NOMO-1 treated with DMSO at 0.1 percent for 48 hours (cell line): ENCODE results near the gene TSPAN16.
"Not testable (repeated sequence)": the region's sequence is repeated elsewhere in the genome, so short reads cannot be mapped to it uniquely, and the experiment has no call there.

ENCODE experiments used
- DNase-seq: peaks from one replicate; lab custom pipeline; 2025; ENCODE audit not compliant: unreplicated experiment; lab: John Stamatoyannopoulos, UW

TSPAN16 gene

DNA sequence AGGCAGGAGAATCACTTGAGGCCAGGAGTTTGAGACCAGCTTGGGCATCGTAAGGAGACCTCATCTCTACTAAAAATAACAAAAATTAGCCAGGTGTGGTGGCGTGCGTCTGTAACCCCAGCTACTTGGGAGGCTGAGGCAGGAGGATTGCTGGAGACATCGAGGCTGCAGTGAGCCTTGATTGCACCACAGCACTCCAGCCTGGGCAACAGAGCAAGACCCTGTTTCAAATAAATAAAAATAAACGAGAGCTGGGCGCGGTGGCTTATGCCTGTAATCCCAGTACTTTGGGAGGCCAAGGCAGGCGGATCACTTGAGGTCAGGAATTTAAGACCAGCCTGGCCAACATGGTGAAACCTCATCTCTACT, 44.1 kb downstream of the TSPAN16 start:
- DNase-seq, result not testable (repeated sequence)

DNA sequence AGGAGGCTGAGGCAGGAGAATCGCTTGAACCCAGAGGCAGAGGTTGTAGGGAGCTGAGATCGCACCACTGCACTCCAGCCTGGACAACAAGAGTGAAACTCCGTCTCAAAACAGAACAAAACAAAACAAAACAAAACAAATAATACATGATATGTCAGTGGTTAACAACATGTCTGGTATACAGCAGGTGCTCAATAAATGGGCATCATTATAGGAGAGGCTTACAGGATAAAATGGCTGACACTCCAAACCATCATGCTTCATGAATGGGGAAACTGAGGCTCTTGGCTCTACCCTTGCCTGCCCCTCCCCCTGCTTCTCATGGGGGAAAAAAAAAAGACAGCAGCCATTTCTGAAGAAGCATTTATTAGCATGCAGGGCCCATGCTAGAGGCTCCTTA, 46.5 kb downstream of the TSPAN16 start:
- DNase-seq, result no peak

DNA sequence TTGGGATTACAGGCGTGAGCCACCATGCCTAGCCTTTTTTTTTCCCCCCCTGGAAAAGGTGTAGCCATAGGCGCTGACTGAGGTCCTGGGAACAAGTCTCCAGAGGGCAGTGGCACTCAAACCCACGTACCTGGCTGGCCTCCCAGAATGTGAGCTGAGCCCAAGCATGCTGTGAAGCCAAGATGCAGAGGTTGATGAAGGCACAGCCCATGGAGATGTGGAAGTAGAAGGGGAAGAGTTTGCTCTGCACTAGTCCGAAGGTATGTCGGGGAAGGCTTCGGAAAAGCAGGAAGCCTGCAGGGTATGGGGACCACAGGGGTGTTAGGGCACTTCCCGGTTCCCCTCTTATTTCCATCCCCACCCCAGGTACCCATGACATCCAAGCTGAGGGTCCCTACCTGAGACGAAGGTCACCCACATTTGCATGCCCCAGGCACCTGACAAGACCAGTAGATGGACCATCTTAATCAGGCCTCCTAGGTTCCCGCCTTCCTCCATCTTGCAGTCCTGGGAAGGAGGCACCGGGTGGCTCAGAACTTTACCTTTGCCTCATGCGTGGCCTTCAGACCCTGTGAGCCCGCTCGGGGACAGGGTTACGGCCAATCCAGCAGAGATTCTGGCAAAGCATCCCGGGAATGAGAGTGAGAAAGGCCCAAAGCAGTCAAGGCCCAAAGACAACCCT, 49.3 kb downstream of the TSPAN16 start:
- no peak for DNase-seq

DNA sequence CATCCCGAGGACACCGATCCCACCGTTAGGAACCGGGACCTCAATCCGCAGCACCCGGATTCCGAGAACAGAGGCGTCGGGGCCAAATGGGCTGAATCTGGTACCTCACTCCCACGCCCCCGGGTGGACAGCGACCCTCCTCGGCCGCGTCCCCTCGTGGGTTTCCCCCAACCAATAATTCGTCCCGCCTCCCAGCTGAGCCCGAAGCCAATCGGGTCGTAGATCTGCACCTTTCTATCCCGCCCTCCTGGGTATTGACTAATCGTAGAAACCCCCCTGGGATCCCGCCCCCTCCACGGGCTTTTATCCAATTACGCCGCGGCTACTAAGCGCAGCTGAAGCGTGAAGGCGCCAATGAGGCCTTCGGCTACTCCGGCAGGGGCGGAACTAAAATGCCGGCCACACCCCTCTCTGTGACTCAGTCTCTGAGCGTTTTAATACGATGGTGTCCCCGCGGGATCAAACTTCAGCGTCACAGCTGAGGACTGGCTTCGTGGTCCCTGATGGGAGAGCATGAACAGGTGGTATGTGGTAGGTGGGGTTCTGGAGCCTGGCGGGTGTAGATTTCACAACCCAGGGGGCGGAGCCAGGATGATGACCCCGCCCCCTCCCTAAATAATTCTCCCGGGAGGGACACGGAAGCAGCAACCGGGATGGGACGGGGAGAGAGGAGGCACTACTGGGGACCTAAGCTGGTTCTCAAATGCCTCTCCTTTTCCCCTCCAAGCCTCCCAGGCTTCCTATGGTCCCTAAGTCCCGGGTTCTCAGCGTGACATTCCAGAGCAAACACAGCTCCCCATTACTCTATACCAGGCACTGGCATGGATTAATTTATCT, 50.4 kb downstream of the TSPAN16 start, which contains the start of the genes CCDC159 and TMEM205:
CCDC159 (plus strand) TSS at position 416 of the 837 bp plus-strand sequence; CDS start at position 504, 88 bp downstream.
TMEM205 (minus strand) TSS at position 165 of the 837 bp plus-strand sequence. CDS start 649 bp downstream, outside the sequence.
- peak; percentile 98 for DNase-seq

DNA sequence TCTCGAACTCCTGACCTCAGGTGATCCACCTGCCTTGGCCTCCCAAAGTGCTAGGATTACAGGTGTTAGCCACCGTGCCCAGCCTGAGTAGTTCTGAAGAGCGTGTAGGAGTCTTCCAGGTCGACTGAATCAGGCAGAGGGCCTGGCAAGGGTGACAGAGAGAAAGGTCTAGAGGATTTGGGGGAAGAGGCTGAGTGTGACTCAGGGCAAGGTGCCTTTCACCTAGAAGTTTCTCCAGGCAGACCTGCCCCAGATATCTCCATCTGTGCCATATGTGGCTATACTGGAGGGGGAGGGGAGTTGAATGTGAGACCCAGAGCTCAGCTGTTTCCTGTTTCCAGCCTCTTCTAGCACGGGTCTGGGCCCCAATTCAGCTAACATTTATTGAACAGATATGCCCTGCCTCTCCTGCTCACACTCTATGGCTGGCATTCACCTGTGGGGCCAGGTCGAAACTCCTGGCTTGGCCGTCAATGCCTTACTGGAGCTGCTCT, 51.6 kb downstream of the TSPAN16 start:
- DNase-seq, result no peak

DNA sequence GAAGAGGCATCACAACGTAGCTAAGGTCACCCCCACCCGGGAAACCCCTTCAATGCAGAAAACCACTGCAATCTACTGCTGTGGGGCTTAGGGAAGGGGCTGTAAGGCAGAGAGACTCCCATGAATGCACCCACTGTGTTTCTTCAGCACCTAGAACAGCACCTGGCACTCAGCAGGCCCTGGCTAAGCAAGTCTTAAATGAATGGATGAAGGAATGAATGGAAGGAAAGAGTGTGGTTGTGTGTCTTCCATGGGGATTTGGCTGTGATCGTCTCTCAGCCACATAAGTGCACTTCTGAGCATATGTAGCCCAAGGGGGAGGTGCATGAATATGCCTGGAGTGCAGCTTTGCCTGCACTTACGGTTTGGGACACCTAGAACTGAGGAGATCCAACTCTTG, 53.2 kb downstream of the TSPAN16 start:
- DNase-seq, result no peak

DNA sequence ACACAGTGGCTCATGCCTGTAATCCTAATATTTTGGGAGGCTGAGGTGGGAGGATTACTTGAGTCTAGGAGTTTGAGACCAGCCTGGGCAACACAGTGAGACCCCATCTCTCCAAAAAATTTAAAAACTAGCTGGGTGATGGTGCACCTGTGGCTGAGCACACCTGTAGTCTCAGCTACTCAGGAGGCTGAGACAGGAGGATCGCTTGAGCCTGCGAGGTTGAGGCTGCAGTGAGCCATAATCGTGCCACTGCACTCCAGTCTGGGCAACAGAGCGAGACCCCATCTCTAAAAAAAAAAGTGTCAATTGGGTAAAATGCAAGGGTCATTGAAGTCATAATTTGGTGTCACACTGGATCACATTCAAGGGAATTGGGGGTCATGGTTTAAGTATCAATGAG, 58.1 kb downstream of the TSPAN16 start:
- not testable (repeated sequence) for DNase-seq

DNA sequence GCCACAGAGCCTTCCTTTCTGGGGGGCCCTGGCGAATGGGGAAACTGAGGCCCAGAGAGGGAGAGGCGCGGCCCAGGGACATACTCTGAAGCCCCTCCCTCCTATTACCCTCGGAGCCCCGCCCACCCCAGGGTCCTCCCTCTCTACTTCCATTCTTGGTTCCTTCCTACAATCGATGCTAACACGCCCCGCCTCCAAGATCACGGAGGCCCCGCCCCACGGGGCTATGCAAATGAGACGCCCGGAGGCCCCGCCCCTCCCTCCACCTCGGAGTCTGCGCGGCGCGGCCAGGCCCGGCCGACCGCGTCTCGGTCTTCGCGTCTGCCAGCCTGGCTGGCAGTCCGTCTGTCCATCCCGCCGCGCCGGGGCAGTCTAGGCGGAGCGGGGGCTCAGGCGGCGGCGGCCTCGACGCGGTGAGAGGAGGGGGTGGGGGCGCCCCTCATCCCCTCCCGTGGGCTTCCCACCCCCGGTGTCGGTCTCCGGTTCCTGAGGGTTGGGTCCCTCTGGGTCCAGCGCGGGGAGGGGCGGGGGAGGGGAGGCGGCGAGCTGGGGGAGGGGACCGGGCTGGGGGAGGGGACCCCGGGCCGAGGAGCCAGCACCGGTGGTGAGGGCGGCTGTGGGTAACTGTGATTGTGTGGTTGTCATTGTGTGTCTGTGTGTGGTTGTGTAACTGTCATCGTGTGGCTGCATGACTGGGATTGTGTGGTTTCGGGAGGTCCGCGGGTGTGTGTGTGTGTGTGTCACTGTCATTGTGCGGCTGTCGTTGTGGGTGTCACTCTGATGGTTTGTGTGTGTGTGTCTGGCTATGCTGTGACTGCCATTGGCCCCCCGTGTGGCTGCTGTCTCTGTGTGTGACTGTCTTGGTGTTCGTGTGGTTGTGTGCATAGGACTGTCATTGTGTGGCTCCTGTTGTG, 59.5 kb downstream of the TSPAN16 start, which contains the start of gene PLPPR2:
PLPPR2 (plus strand) TSS at position 273 of the 914 bp plus-strand sequence. CDS start 2,242 bp downstream, outside the sequence.
- DNase-seq, result peak; percentile 83

DNA sequence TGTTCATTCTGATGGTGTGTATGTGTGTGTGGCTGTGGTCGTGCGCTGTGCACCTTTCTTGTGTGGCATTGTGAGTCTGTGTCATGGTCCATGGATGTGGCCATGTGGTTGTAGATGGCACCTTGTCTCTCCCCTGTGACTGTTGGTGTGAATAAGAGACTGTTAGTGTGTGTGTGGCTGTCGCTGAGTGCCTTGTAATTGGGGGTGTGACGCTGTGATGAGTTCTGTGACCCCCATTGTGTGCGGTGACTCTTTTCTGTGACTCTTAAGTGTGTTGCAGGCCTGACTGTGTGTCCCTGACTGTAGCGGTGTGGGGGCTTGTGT, 60.1 kb downstream of the TSPAN16 start:
- DNase-seq, result no peak

DNA sequence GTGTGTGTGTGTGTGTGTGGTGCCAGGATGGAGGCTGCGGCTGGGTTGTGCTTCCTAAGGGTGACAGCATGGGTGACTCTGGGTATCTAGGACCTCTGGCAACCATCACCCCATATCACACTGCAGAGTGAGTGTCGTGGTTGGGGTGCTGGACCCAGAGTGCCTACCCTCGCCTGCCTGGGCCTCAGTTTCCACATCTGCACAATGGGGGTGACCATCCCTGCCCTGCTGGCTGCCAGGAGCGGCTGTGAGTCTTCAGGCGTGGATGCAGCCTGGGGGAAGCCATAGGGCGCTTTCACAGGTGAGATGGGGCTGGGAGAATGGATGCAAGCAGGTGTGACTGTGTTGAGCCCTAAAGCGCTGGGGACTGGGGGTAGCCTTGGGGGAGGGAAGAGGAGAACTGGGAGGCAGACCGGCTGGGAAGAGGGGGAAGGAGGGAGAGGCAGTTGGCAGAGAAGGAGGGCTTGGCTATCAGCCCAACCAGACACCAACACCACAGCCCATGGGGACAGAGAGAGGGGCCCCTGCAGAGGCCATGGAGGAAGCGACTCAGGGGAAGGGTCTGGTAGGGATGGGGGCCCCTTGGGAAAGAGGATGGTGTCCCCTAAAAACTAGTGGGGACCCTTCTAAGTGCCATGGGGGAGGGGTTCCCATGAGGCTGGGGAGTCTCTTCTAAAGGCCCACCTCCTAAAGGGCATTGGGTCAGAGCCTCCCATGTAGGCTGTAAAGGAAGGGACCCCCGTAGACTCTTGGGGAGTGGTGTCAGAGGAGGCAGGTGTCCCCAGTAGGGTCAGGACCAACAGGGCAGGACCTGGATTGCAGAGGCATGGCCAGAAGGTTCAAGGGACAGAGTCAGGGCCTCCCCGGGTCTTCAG, 61.0 kb downstream of the TSPAN16 start:
- no peak for DNase-seq

DNA sequence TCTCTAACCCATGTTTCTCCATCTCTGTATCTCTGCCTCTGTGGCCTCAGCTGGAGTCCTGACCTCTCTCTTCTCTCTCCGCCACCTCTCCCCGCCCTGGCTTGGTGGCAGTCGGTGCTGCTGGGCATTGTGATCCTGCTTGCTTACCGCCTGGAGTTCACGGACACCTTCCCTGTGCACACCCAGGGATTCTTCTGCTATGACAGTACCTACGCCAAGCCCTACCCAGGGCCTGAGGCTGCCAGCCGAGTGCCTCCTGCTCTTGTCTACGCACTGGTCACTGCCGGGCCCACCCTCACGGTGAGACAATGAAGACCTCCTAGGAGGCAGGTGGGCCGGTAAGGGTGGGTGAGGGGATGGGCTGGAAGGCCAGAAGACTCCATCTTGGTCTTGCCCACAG, 63.5 kb downstream of the TSPAN16 start:
- DNase-seq, result no peak

DNA sequence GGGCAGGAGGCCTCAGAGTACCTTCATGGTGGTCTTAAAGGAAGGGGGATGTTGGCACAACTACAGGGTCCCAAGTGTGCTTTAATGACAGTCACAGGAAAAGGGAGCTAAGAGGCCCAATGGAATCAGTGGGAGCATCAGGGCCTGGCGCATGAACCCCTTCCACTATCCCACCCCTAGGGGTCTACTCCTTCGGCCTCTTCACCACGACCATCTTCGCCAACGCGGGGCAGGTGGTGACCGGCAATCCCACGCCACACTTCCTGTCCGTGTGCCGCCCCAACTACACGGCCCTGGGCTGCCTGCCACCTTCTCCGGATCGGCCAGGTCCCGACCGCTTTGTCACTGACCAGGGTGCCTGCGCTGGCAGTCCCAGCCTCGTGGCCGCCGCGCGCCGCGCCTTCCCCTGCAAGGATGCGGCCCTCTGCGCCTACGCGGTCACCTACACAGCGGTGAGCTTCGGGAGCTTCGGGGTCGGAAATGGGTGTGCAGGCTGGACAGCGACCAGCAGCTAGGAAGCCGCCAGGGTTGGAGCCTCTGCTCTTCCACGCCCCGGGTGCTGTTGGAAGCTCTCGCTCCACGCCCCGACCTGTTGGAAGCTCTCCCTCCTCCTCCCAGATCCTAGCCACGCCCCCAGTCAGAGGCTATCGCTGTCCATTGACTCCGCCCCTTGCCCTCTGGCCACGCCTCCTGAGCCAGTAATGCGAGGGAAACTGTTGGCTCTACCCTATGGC, 65.2 kb downstream of the TSPAN16 start:
- DNase-seq, result no peak

DNA sequence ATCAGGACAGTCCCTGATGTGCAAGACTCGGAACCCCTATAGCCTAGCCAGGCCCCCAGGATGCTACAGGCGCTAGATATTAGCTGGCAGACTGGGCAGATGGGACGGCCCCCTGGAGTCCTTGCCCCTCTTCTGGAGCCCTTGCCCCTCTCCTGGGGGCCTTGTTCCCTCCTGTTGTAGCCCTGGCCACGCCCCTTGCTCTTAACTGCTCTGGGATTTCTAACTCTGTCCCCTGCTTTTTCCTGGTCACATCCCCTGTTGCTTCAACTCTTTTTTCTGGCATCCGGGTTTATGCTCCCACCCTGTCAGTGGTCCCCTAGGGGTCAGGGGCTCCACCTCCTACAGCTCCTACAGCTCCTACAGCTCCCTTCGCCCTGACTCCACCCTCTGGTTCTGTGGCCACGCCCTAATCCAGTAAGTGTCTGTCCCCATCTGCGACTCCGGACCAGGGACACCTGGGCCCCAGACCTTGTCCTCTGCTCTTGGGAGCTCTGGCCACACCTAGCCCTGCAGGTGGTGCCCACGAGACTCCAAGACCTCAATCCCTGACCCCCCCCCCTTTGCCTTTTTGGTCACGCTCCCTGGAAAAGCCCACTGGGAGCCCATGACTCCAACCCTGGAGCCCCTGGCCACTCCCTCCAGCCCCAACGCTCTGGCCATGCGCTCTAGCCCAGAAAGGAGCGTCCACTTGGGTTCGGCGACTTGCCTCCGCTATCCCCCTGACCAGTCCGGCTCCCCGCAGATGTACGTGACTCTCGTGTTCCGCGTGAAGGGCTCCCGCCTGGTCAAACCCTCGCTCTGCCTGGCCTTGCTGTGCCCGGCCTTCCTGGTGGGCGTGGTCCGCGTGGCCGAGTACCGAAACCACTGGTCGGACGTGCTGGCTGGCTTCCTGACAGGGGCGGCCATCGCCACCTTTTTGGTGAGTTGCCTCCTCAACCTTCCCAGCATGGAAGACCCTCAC, 66.1 kb downstream of the TSPAN16 start:
- DNase-seq, result no peak

DNA sequence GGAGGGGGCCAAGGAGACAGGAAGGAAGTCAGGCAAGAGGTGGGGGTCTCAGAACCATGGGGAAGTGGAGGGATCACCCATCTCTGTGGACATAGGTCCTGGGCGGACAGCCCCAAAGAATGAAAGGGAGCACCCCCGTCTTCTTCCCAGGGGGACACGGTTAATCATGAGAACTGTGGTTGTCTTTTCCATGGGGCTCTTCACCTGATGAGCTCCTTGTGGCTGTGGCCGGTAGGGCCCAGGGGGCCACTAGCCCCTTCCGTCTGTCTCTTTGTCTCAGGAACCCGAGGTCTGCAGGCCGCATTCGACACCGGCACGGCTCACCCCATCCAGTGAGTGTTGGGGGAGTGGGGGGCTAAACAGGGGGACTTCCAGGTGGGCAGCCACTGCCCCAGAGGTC, 67.9 kb downstream of the TSPAN16 start:
- no peak for DNase-seq

DNA sequence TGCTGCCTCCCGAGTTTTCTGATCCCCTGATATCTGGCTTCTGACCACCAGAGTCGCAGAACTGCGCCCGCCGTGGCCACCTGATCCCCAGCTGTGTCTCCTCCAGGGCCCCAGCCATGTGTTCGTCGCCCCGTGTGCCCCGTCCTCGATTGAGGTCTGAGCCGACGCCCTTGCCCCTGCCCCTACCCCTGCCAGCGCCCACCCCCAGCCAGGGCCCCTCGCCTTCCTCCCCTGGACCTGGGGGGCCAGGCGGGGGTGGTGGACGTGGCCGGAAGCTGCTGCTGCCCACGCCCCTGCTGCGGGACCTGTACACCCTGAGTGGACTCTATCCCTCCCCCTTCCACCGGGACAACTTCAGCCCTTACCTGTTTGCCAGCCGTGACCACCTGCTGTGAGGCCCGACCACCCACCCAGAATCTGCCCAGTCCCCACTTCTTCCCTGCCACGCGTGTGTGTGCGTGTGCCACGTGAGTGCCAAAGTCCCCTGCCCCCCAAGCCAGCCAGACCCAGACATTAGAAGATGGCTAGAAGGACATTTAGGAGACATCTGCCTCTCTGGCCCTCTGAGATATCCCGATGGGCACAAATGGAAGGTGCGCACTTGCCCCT, 68.4 kb downstream of the TSPAN16 start:
- DNase-seq, result no peak

DNA sequence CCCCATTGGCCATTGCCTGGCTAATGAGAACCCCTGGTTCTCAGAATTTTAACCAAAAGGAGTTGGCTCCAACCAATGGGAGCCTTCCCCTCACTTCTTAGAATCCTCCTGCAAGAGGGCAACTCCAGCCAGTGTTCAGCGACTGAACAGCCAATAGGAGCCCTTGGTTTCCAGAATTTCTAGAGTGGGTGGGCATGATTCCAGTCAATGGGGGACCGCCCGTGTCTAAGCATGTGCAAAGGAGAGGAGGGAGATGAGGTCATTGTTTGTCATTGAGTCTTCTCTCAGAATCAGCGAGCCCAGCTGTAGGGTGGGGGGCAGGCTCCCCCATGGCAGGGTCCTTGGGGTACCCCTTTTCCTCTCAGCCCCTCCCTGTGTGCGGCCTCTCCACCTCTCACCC, 69.0 kb downstream of the TSPAN16 start:
- no peak for DNase-seq
